Stimulated activated naive CD8-positive, alpha-beta T cell treated with anti-CD3 and anti-CD28 coated beads, Interleukin-15, Interleukin-2, amounts not matched to agents 100 U/mL and 50 U/mL, for 24 hours (primary cell): ENCODE data around the gene PCDH17.

Source experiments
- ATAC-seq: fragments of 150-1000 bp; cut with Tn5 transposase; one replicate; pipeline ENCODE4 v1.10.0; 2021
- DNase-seq: peaks from one replicate; pipeline ENCODE4 v3.0.0; 2021

The PCDH17 gene

GRCh38 chr13:57739543-57740190 is 108.1 kb downstream of the PCDH17 start:
- no peak for DNase-seq

GRCh38 chr13:57740719-57741118 is 109.2 kb downstream of the PCDH17 start:
- no peak for ATAC-seq
- no peak for DNase-seq

More at GRCh38 chr13:57739543-57740190, 108.1 kb downstream of the PCDH17 start:
- no peak for ATAC-seq

- DNase-seq (no peak), ATAC-seq (no peak)
These were observed 116.6 kb downstream of the PCDH17 start for GRCh38 chr13:57748096-57748495.

GRCh38 chr13:57760951-57761350 is 129.4 kb downstream of the PCDH17 start:
- DNase-seq = no peak
- no peak for ATAC-seq

- DNase-seq = no peak
- no peak for ATAC-seq
These were observed 132.1 kb downstream of the PCDH17 start for GRCh38 chr13:57763689-57764088.
